Activated CD8-positive, alpha-beta memory T cell treated with anti-CD3 and anti-CD28 coated beads, Interleukin-2, amount 50 U/mL, for 4 hours (primary cell): ENCODE results near the gene SPRYD3.

Experiments
- DNase-seq: peaks from one replicate; pipeline ENCODE4 v3.0.0-alpha.2; 2020

Gene SPRYD3

GRCh38 chr12:53077030-53077429 is 2.2 kb downstream of the SPRYD3 start:
- DNase-seq = no peak

GRCh38 chr12:53076461-53076860 is 2.7 kb downstream of the SPRYD3 start:
- no peak for DNase-seq

GRCh38 chr12:53074999-53075370 is 4.2 kb downstream of the SPRYD3 start:
- no peak for DNase-seq

GRCh38 chr12:53074283-53074998 is 4.7 kb downstream of the SPRYD3 start:
- DNase-seq = no peak

- no peak for DNase-seq
Observed at GRCh38 chr12:53073881-53074280, 5.3 kb downstream of the SPRYD3 start.

GRCh38 chr12:53071591-53072551 is 7.3 kb downstream of the SPRYD3 start:
- no peak for DNase-seq

- DNase-seq = no peak
Observed at GRCh38 chr12:53070877-53071492, 8.2 kb downstream of the SPRYD3 start.

GRCh38 chr12:53069621-53070410 is 9.4 kb downstream of the SPRYD3 start:
- no peak for DNase-seq

- DNase-seq = no peak
Observed at GRCh38 chr12:53068811-53069585, 10.2 kb downstream of the SPRYD3 start.

- DNase-seq = no peak
Observed at GRCh38 chr12:53067993-53068770, 11.0 kb downstream of the SPRYD3 start.

- no peak for DNase-seq
Observed at GRCh38 chr12:53067074-53067992, 11.9 kb downstream of the SPRYD3 start.

- DNase-seq = peak; percentile 73
Observed at GRCh38 chr12:53065975-53066931, 12.9 kb downstream of the SPRYD3 start.

GRCh38 chr12:53065470-53065869 is 13.7 kb downstream of the SPRYD3 start:
- DNase-seq = no peak

GRCh38 chr12:53064613-53065436 is 14.4 kb downstream of the SPRYD3 start:
- DNase-seq = no peak

- DNase-seq = no peak
Observed at GRCh38 chr12:53063708-53064612, 15.2 kb downstream of the SPRYD3 start.

- no peak for DNase-seq
Observed at GRCh38 chr12:53062977-53063707, 16.0 kb downstream of the SPRYD3 start.
